Activated CD4-positive, CD25-positive, alpha-beta regulatory T cell (primary cell): ENCODE data around the gene OR6J1.
"Not testable (repeated sequence)": the region's sequence is repeated elsewhere in the genome, so short reads cannot be mapped to it uniquely, and the experiment has no call there.

Experiments used
- DNase-seq, 4 experiments: peaks; one replicate each; lab custom pipeline; 2025; lab: John Stamatoyannopoulos, UW

Gene OR6J1

GRCh38 chr14:22644305-22644635 is at the start of gene OR6J1:
Gene OR6J1, minus strand, starts transcription at chr14:22644352. Its CDS starts 9,541 bp downstream, at chr14:22634811.
- no peak for DNase-seq

- no peak for DNase-seq
These were observed 48.0 kb upstream of the OR6J1 start for GRCh38 chr14:22692194-22692593.

GRCh38 chr14:22691171-22691570 is 47.0 kb upstream of the OR6J1 start:
- no peak for DNase-seq

- no peak for DNase-seq
These were observed 45.0 kb upstream of the OR6J1 start for GRCh38 chr14:22689199-22689598.

GRCh38 chr14:22687969-22688368 is 43.8 kb upstream of the OR6J1 start:
- not testable (repeated sequence) for DNase-seq

- DNase-seq = not testable (repeated sequence)
These were observed 42.0 kb upstream of the OR6J1 start for GRCh38 chr14:22686176-22686611.

- no peak for DNase-seq
These were observed 41.3 kb upstream of the OR6J1 start for GRCh38 chr14:22685467-22685866.

GRCh38 chr14:22683428-22683827 is 39.3 kb upstream of the OR6J1 start:
- not testable (repeated sequence) for DNase-seq

- no peak for DNase-seq
These were observed 34.1 kb upstream of the OR6J1 start for GRCh38 chr14:22678221-22678620.

GRCh38 chr14:22677551-22677950 is 33.4 kb upstream of the OR6J1 start:
- not testable (repeated sequence) for DNase-seq

- no peak for DNase-seq
These were observed 27.5 kb upstream of the OR6J1 start for GRCh38 chr14:22671622-22672021.

- DNase-seq = no peak
These were observed 24.7 kb upstream of the OR6J1 start for GRCh38 chr14:22668863-22669262.

GRCh38 chr14:22668417-22668816 is 24.3 kb upstream of the OR6J1 start:
- DNase-seq = no peak

GRCh38 chr14:22667881-22668280 is 23.7 kb upstream of the OR6J1 start:
- DNase-seq = no peak

GRCh38 chr14:22666203-22666893 is 22.2 kb upstream of the OR6J1 start:
- DNase-seq = no peak

- DNase-seq = no peak
These were observed 20.1 kb upstream of the OR6J1 start for GRCh38 chr14:22664261-22664660.

- DNase-seq = no peak
These were observed 16.5 kb upstream of the OR6J1 start for GRCh38 chr14:22660654-22661053.

- DNase-seq = no peak
These were observed 14.8 kb upstream of the OR6J1 start for GRCh38 chr14:22658946-22659345.

GRCh38 chr14:22657861-22658260 is 13.7 kb upstream of the OR6J1 start:
- DNase-seq = no peak

GRCh38 chr14:22656945-22657731 is 13.0 kb upstream of the OR6J1 start:
- DNase-seq = no peak

- DNase-seq = no peak
These were observed 12.1 kb upstream of the OR6J1 start for GRCh38 chr14:22656226-22656625.

- DNase-seq = peak in 1 of 4 experiments; percentile 8
These were observed 9.0 kb upstream of the OR6J1 start for GRCh38 chr14:22653012-22653621.

- no peak for DNase-seq
These were observed 7.4 kb upstream of the OR6J1 start for GRCh38 chr14:22651586-22651985.
